SH-SY5Y (cell line): ENCODE results near the gene KANTR.

Experiments used
- GATA2 ChIP-seq: IDR thresholded peaks from 2 replicates; pipeline ENCODE4 v1.6.1; 2011; ENCODE audit warnings: mild to moderate bottlenecking, low read depth, low read length
- GATA3 ChIP-seq: IDR thresholded peaks from 2 replicates; pipeline ENCODE4 v1.6.1; 2011; ENCODE audit warnings: low read depth, mild to moderate bottlenecking, low read length, moderate library complexity

GRCh38 chrX:53088136-53088974 lies 5.6 kb upstream of the KANTR start:
- no peak; the same call in 1 of the 2 replicates for TF ChIP-seq GATA2
- TF ChIP-seq GATA3, result no peak
